HK-2 (cell line): ENCODE measurements around the gene KCNK3.
A peak's percentile ranks its signal among the peaks of the same experiment; 100 is the strongest.
"Not testable (repeated sequence)": the region's sequence is repeated elsewhere in the genome, so short reads cannot be mapped to it uniquely, and the experiment has no call there.

Source experiments
- DNase-seq: peaks from one replicate; pipeline ENCODE4 v3.0.0-alpha.2; 2018; ENCODE audit not compliant: unreplicated experiment

KCNK3 gene

GRCh38 chr2:26692279-26692896 is at the start of gene KCNK3:
Gene KCNK3 (plus strand): TSS chr2:26692722. CDS start chr2:26692876, 154 bp downstream.
- DNase-seq, result peak; percentile 78

DNA sequence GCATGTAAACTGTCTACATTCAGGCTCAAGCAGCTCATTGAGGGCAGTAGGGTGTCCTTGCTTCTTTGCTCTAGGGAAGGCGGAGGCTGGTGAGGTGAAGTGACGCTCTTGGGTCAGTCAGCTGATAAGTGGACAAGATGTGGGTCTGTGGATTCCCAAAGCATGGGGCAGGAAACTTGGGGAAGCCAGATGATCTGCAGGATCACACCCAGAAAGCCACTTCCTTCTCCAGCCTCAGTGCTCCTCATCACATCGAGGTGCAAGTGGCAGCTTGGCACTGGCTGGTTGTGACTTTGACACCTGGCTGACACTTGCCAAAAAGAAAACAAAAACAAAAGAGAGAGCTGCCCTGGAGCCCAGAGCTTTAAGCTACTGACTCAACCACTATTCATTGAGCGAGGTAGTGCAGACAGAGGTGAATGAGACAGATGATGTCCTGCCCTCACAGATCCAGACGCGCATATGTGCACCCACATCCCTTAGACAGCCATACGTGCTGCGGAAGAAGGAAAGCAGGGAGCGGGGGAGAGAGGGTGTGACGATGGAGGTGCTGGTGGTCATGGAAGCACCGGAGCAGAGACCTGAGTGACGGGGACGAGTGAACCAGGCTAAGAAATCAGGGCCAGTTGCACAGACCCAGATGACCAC is 48.2 kb upstream of the KCNK3 start:
- DNase-seq, result no peak

DNA sequence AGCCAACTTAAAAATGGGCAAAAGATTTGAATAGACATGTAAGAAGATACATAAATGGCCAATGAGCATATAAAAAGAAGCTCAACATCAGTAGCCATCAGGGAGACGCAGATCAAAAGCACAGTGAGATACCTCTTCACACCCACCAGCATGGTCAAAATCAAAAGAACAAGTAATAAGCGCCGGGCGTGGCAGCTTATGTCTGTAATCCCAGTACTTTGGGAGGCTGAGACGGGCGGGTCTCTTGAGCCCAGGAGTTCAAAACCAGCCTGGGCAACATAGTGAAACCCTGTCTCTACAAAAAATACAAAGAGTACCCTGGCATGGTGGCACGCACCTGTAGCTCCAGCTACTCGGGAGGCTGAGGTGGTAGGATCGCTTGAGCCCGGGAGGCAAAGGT is 46.8 kb upstream of the KCNK3 start:
- DNase-seq, result no peak

- DNase-seq, result no peak
Measured at GRCh38 chr2:26646986-26647672, 45.4 kb upstream of the KCNK3 start.

DNA sequence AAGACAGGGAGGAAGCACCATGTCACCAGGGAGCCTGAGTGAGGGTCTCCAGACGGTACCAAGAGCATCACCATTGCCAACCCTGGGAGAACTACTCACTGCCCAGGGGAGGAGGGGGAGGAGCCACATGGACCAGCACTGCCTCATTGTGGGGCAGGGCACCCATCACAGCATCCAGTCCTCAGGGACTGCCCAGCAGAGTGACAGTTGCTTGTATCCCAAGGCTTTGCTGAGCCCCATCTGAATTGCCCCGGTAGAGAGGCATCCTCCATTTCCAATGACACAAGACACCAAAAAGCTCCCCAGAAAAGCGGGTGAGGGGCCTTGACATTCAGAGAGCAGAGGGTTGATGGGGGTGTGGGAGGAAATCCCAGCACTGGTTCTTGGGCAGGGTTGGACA is 44.5 kb upstream of the KCNK3 start:
- DNase-seq, result no peak

DNA sequence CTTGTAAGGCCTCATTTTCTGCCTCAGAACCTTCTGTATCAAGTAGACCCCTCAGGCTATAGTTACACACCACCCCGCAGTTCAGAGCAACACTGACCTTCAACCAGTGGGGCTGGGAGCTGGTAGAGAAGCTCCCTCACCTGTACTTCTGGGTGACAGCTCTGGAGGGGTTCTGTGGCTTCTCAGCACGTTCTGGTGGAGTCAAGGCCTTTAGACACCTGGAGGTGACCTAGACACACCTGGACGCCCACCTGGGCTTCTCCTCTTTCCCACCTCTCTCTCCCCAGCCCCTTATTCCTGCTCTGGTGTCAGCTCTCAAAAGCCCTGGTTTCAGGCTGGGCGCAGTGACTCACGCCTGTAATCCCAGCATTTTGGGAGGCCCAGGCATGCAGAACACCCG is 44.0 kb upstream of the KCNK3 start:
- DNase-seq, result no peak

- no peak for DNase-seq
Measured at GRCh38 chr2:26649322-26649721, 43.2 kb upstream of the KCNK3 start.

DNA sequence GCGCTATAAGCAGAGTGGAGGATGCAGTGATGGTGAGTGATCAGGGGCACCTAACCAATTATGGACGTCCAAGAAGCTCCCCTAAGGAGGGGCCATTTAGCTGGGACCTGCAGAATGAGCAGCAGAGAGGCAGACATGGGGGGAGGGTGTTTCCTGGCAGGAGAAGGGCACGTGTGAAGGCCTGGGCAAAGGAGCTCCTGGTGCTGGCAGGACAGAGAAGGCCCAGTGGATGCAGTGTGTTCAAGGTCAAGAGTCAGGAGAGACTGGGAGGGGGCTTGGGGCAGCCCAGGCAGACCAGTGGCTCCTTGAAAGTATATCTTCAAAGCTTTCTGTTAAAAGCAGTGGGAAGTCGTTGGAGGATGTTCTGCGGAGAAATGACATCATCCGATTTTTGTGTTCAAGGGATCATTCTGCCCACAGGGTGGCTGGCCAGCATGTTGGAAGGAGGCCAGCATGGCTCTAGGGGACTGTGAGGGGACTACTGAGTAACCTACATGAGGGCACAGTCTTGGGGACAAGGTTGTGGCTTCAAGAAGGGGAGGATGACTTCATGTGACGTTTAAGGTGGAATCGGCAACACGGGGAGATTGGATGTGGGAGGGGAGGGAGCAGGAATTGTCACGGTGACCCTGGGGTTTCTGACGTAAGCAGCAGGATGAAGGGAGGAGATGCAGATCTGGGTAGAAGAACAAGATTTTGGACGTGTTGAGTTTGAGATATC is 42.4 kb upstream of the KCNK3 start:
- DNase-seq, result no peak

GRCh38 chr2:26650713-26651469 is 41.6 kb upstream of the KCNK3 start:
- DNase-seq, result no peak

DNA sequence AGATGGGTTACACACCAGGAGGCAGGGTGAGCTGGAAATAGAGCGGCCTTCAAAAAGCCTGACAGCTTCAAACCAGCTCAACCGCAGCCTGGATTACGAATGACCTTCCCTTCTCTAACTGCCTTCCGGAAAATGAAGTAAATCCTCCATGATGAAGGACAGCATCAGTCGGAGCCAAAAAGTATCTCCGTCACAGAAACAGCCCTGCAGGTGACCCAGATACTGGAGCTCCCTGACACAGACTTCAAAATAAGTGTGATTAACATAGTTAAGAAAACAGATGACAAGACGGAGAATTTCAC is 41.1 kb upstream of the KCNK3 start:
- no peak for DNase-seq

- DNase-seq, result no peak
Measured at GRCh38 chr2:26651799-26652198, 40.7 kb upstream of the KCNK3 start.

- DNase-seq, result no peak
Measured at GRCh38 chr2:26652361-26653041, 40.0 kb upstream of the KCNK3 start.

- DNase-seq, result no peak
Measured at GRCh38 chr2:26653207-26654060, 39.1 kb upstream of the KCNK3 start.

- no peak for DNase-seq
Measured at GRCh38 chr2:26654061-26654340, 38.5 kb upstream of the KCNK3 start.

DNA sequence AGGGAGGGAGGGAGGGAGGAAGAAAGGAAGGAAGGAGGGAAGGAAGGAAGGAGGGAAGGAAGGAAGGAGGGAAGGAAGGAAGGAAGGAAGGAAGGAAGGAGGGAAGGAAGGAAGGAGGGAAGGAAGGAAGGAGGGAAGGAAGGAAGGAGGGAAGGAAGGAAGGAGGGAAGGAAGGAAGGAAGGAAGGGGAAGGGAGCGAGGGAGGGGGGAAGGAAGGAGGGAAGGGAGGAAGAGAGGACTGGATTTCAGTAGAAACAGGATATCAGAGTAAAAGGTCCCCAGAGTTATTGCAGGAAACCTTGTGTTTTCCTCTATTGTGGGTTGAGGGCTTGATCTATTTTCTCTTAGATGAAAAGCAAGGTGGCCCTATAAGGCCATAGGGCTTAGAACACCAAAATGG is 37.4 kb upstream of the KCNK3 start:
- not testable (repeated sequence) for DNase-seq

- no peak for DNase-seq
Measured at GRCh38 chr2:26655611-26656195, 36.8 kb upstream of the KCNK3 start.

DNA sequence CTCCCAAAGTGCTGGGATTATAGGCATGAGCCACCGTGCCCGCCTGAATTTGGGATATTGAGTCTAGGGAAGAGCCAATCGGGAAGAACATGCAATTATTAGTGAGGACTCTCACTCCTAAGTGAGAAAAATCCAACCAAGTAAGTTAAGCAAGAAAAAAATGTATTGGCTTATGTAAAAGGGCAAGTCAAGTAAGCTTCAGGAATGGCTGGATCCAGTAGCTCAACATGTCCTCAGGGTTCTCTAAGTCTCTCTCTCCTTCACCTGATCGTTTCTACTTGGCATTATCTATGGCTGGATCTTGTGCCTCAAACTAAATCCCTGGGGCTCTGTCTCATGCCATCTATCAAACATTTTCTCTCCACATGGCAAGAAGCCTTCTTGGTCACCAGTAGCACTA is 35.3 kb upstream of the KCNK3 start:
- DNase-seq, result no peak

DNA sequence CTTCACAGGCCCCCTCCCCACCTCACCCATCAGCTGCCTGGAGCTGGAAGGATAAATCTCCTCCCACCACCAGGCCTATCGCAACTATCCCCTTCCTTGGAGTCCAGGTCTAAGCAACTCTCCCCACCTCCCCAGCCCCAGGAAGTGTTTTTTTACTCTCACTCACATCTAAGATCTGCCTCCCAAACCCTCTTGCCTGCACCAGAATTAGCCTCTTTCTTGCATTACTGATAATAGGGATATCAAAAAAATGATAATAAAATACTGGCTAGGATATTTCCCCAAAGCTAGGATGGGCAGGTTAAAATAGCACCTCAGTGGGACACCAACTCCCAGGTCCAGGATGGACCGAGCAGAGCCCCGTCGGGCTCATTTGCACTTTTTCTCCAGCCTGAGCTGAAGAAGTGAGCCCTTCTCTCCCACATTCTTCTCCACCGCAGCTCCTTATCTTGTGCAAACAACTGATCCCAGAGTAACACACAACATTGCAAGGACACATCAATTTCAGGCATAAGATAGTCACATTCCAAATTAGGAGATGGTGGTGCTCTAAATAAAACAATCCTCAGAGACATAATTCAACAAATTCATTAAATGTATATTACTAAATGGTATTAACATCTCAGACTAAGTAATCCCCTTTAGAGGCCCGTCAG is 33.7 kb upstream of the KCNK3 start:
- no peak for DNase-seq

DNA sequence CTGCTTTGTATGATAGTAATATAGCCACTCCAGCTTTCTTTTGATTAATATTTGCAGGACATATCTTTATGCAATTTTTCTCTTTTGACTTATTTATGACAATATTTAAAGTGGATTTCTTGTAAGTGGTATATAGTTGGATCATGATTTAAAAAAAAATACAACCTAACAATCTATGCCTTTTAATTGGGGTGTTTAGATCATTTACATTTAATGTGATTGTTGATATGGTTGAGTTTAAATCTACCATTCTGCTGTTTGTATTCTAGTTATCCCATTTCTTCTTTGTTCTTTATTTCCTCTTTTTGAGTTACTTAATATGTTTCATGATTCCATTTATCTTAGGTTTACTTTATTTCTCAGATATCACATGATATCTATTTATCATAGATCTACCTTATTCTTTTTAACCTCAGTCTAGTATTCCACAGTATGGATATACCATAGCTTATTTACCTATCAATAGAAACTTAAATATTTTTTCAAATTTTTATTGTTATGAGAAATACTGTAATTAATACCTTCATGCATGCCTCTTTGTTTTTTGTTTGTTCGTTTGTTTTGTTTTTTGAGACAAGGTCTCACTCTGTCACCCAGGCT is 32.1 kb upstream of the KCNK3 start:
- DNase-seq, result no peak
